ENCODE measurements around the gene GALNT1.

GALNT1 gene

DNA sequence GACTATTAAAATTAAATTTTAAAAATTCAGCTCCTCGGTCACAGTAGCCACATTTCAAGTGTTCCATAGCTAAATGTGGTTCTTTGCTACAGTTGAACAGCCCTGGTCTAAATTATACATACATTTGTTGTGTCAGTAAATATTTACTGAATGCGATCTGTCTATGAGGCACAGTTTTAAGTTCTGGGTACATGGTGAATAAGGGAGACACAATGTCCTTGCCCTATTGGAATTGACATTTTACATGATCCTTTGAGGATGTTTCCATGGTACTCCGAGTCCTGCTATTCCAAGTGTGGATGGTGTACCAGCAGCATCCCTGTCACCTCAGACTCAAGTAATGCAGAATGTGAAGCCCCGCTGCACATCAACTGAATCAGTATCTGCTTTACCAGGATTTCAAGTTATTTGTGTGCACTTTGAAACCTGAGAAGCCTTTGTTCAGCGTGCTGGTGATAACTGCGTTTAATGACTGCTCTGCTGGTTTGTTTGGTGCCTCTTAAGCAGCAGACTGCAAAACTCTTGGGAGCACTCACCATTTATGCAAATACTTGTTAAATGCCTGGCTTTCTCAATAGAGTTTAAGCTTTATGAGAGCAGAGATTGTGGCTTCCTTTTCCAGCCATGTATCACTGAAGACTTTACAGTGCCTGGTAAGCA lies 1.5 kb downstream of the GALNT1 start:
- no peak for DNase-seq

DNA sequence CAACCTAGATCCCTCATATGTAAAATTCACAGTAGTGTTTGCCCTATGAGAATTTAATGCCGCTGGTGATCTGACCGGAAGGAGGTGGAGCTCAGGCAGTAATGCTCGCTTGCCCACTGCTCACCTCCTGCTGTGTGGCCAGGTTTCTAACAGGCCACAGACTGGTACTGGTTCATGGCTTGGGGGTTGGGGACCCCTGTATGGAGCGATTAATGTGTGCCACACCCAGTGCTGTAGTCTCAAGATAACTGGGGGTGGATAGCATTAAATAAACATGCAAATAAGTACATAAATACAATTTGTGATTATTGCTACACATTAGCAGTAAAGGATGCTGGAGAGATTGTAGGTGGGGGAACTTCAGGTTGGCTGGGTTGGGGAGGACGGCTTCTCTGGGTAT lies 3.2 kb downstream of the GALNT1 start:
- DNase-seq, result no peak

DNA sequence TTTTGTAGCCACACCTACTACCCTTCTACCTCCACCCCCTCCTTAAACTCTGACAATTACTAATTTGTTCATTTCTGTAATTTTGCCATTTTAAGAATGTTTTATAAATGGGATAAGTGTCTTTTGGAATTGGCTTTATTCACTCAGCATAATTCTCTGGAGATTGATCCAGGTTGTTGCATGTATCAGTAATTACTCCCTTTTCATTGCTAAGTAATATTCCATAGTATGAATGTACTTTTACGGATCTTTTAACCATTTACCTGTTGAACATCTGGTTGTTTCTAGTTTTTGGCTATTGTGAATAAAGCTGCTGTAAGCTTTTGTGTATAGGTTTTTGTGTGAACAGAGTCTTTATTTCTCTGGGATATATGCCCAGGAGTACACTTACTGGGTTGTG lies 4.1 kb downstream of the GALNT1 start:
- DNase-seq, result no peak

DNA sequence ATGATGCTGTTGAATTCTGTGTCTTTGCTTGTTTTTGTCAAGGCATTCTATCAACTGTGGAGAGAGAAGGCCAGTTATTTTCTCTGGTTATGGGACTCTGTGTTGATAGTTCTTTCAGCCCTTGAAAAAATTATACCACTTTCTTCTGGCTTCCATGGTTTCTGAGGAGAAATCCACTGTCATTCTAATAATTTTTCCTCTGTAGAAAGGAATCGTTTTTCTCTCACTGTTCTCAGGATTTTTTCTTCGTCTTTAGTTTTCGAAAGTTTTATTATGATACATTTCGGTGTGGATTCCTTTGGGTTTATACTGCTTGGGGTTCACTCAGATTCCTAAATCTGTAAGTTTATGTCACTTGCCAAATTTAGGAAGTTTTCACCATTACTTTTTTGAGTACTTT lies 6.6 kb downstream of the GALNT1 start:
- no peak for DNase-seq

DNA sequence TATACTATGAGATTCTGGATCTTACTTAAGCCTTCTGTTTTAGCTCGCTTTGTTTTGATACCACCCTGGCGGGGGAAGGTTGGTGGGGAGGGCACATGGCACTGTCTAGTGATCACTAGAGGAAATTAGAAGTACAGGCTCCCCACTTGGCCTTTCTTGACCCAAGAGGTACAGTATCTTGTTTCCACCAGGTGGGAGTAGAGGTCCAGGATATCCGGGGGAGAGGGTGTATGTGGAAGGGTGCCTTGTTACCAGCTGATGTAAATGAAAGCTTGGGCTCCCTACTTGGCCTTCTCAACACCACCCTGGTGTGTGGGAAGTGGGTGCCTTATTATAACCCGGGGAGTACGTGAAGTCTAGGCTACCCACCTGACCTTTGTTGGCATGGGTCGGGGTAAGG lies 7.5 kb downstream of the GALNT1 start:
- DNase-seq, result peak; percentile 33 to 43

DNA sequence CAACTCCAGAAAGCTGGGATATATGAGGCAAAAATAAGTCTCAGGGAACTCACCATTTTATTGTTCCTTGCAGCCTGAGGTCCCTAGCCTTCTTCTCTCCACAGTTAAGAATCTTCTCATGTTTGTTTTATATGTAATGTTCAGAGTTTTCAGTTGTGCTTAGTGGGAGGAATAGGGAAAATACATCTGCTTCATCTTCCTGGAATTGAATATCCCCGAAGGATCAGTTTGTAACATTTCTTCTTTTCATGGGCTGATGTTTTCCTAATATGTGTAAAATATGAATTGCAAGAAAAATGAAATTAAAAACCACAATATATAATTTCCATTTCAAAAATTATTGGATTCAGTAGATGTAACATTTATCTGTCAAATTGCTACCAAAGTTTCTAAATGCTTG lies 8.0 kb downstream of the GALNT1 start:
- no peak for DNase-seq

DNA sequence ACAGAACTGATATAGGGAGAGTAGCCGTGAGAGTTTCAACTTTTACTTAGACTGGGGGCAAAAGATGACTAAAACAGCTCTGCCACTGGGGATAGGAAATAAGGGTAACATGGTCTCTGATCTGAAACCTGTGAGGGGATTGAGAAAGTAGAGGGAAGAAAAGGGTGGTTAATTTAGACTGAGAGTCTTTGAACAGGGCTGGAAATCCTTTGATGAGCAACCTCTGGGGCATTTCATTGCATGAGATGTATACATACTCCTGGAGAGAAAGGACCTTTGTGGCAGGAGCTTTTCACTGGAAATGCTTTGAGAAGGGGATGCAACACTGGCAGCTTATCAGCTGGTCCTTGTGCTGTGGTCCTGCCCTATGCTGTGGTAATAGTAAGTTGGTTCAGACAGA lies 9.4 kb downstream of the GALNT1 start:
- no peak for DNase-seq

DNA sequence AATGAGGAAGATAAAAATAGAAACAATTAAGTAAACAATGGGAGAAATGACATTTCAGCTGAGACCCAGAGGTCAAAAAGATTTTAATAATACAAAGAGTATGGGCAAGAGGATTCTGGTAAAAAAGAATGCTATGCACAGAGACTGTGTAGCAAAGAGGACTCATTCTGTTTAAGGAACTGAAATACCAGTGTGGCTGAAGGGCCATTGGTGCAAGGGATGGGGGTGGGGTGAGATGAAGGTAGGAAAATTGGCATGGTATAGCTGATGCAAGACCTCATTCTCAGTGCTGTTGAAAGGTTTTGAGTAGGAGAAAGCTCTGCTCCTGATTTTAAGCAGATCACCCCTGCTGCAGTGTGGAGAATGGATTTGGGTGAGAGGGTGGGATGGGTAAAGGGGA lies 10.8 kb downstream of the GALNT1 start:
- peak in 1 of 2 donors; percentile 24 for DNase-seq

DNA sequence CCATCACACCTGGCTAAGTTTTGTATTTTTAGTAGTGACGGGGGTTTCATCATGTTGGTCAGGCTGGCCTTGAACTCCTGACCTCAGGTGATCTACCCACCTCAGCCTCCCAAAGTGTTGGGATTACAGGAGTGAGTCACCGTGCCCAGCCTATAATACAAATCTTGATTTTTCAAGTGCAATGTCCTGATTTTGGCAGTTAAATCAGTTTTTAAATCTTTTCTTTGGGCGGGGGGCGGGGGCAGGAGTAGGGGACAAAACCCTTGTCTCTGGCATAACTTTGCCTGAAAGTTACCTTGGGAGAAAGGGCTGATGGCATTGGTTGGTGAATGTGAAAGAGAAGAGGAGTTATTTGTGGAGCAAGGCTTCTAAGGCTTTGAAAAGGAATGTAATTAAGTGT lies 12.3 kb downstream of the GALNT1 start:
- DNase-seq, result no peak

DNA sequence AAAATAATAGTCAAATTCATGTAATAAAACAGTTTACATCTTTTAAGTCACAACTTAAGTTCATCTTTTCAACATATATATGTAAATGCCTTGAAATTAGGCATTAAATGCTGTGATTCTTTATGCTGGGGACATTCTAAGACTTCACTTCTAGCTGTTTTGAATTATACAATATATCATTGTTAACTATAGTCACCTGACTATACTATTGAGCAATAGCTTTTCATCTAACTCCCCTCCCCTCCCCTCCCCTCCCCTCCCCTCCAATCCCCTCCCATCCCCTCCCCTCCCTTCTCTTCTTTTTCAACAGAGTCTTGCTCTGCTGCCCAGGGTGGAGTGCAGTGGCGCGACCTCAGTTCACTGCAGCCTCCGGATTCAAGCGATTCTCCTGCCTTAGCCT lies 16.2 kb downstream of the GALNT1 start:
- no peak for DNase-seq

DNA sequence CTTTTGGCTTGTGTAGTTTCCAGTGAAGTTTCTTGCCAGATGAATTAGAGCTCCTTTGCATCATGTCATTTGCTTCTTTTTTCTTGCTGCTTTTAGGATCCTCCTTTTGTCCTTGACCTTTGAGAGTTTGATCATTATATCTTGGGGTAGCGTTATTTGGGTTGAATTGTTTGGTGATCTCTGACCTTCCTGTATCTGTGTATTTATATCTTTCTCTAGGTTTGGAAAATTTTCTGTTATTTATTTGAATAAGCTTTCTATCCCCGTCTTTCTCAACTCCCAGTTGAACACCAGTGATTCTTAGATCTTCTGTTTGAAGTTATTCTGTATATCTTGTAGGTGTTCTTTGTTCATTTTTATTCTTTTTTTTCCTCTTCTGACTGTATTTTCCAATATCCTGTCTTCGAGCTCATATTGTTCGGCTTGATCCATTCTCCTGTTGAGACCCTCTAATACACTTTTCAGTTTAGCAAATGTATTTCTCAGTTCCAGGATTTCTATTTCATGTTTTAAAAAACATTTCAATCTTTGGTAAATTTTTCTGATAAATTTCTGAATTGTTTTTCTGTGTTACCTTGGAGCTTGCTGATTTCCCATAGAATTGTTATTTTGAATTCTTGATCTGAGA lies 20.8 kb downstream of the GALNT1 start:
- DNase-seq, result no peak

DNA sequence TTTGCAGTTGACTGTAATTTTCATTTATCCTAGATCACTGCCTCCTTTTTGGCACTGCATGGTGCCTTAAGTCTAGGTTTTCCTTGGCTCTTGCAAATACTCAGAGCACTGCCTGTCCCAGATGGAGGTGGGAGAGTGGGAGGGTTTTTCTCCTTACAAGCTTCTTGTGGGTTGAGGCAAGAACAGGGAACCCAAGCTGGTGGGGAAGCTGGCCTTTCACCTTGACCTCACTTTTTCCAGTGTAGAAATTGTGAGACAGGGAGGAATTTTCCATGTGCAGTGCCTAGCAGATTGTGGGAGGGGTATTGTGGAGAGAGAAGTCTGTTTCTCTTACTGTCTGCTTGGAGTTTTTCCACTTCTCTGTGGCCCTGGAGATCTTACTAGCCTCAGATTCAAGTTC lies 21.5 kb downstream of the GALNT1 start:
- DNase-seq, result no peak

DNA sequence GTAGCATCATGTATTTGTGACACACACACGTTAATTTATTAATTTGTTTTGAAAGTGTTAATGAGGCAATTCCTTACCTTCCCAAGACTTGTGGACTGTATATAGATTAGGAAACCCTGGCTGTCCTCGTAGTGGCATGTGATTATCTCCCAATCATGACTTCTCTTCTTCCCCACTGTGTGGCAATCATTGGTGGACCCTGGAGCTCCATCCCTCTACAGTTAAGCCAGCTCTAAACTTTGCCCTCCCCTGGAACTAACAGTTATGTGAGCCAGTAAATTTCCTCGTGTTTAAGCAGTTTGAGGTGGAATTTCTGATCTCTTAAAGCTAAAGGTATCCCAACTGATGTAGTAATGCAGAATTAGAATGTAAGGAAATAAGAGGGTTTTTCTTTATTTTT lies 22.0 kb downstream of the GALNT1 start:
- no peak for DNase-seq

DNA sequence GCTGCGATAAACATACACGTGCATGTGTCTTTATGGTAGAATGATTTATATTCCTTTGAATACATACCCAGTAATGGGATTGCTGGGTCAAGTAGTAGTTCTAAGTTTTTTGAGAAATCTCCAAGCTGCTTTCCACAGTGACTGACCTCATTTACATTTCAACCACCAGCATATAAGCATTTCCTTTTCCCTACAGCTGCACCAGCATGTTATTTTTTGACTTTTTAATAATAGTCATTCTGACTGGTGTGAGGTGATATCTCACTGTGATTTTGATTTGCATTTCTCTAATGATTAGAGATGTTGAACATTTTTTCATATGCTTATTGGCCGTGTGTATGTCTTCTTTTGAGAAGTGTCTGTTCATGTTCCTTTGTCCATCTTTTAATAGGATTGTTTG lies 22.8 kb downstream of the GALNT1 start:
- no peak for DNase-seq

DNA sequence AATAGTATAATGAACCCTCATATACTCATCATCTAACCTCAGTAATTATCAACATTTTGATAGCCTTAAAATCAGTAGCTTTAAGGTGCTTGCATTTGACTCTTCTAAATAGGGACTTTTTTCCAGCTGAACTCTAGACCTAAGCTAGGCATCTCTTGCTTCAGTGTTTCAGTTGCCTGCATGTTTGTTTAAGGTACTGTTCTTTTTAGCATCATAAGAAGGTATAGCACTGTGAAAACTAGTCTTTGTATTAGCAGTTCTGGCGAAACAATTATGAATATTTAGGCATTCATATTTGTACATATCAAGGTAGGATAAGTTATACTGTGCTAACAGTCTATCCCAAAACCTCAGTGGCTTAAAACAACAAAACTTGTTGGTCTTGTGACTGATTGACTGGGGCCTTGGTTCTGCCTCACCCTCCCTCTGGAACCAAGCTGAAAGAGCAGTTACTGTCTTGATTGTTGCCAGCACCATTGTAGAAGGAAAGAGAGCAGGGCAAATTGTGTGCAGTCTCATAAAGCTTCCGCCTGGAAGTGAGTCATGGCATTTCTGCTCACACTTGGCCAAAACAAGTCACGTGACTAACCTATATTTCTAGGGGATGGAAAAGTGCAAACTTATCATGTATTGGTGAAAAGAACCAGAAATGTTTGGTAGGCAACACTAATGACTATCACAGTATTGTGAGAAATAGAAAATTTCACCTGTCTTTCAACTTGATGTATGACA lies 24.3 kb downstream of the GALNT1 start:
- DNase-seq, result no peak

DNA sequence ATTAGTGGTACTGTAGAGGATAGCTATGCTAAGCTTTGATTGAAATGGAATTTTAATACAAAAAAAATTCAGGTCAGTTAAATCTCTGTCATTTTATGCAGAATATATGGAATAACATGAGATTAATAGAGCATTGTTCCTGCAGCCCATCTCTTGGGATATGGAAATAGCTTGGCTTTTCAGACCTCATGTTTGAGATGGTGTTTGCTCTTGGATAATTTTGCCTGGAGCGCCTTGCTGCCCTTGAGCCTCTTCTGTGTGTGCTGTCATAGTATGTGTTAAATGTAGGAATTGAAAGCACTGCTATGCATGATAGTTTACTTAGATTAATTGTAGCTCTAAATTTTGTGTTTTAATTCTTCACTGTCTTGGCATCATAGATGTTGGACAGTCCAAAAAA lies 27.7 kb downstream of the GALNT1 start:
- DNase-seq, result no peak

DNA sequence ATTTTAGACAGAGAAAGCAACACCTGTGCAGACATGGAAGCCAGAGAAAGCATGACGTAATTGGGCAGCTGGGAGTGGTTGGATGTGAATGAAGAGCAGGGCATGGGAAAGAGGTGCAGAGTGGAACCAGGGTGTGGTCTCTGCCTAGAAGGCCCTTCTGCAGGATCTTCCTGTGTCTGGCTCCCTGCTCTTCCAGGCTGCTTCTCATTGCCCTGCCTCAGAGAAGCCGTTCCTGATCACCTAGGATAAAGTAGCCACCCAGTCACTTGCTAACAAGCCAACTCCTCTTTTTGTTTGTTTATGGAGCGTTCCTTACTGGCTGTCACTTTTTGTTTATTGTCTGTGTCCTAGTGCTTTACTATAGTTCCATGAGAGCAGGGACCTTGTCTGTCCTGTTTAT lies 28.5 kb downstream of the GALNT1 start:
- no peak for DNase-seq

DNA sequence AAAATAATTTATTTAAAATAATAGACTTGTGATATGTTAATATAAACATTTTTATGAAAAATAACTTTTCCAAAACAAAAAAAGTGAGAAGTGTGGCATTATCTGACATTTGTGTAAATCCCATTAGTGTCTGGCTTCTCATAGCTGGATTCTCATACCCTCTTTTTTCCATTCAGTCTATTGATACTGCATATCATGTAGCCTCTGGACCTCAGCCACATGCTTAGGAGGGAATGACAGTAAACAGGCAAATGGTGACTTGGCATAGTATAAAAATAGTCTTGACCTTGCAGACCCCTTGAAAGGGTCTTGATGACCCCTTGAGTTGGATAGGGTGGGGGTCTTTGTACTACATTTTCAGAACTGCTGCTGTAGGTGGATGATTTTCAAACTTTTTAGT lies 29.2 kb downstream of the GALNT1 start:
- DNase-seq, result no peak

DNA sequence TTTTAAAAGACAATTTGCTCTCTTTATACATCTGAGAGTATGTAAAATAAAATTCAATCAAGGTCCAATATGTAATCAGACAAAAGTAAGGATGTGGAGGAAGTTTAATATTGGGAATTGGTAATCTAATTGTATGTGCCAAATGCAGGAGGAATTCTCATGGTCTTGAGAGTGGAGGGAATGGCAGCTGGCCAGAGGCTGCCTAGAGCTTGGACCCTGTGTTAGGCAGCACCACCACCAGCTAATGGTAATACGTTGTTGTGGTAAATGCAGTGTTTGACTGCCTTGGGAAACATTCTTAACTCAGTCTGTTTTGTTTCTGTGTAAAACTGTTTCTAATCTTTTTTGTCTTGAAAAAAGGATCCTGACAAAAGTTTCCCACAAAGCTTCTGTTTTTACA lies 30.0 kb downstream of the GALNT1 start:
- no peak for DNase-seq

DNA sequence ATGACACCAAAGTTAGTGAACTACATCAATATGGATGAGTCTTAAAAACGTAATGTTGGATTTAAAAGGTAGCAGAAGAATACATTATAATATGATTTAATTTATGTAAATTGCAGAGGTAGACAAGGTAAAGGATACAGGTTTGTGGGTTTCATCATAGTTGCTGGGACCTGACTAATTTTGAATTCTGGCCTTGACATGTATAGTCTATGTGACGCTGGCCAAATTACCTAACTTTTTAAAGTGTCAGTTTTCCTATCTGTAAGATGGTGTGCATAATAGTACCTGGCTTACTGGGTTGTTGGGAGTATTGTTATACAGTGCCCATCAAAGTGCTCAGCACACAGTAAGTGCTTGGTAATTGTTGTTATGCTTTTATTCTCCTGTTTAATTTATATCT lies 34.5 kb downstream of the GALNT1 start:
- DNase-seq, result no peak

DNA sequence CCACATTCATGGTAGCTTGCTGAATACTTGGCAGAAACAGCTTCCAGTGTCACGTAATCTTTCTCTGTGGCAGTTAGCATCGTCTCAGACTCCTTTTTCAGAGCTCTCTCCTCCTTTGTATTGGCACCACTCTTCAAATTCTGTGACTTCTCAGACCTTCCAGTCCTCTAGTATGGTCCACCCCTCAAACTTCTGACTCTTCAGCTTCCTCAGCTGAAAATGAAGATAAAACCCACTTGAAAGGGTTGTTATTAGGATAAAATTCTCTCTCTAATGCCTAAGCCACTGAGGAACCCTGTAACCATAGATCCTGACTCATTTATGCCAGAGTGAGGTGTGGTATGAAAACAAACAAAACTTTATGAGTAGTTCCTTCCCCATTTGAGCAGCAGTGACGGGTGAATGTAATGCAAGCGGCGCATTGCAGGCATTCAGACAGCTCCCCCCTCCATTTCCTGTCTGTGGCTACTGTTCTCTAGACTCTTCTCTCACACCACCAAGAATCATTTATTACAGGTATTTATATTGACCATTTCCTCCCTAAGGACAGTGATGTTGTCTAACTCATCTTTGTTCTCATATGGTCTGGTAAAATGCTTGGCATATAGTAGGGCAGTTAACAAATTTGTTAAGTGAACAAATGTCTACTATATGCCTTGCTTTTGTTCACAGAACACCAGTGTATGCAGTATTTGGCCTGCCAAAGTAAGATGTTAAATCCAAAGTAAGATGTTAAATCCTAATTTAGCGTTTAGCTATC lies 35.3 kb downstream of the GALNT1 start:
- DNase-seq, result peak; percentile 63 to 79

DNA sequence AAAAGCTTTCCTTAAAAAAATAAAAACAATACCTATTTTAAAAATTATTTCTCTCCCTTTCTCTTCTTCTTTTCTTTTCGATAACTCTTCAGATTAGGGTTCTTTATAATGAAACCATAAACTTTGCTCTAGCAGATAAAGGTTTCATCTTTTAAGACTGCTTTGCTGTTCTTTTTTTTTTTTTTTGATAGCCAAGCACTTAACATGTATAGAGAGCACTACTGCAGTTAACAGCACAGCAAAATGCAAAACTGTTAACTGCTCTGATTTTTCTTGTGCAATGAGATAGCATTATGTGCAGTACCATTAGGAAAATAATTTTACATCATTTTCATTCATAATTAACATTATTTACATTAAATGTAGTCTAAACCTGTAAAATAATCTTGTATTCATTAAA lies 36.3 kb downstream of the GALNT1 start:
- DNase-seq, result no peak

DNA sequence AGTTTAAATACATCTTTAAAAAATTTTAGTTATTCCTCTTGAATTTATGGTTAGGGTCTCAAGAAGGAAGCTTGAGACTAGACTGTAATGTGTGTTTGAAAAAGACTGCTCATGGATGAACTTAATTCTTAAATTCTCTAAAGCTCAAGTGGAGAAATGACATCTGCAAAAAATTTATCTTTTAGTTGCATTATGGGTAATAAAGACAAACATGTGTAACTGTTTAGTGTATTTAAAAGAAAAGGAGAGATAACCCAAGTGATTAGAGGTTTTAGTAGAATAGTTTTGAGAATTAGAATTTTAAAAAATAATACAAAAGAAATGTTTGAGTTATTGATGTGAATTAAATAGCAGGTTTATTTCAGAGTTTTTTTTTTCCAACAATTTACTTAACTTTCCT lies 36.7 kb downstream of the GALNT1 start:
- no peak for DNase-seq

DNA sequence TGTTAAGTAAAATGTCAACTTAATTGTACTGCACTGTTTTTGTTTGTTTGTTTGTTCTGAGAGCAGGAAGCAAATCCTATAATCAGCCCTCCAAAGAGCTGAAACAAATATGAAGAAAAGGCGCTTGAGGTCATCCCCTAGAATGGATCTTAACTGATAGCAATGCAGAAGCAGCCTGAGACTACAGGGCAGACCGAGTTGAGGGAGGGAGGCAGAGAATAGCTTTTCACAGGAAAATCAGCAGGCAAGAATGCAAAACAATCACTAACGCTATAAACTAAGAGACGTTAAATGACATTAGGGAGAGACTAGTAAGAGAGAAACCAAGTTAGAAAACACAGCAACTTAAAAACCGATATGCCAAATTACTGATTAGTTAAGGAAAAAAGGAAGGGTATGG lies 37.2 kb downstream of the GALNT1 start:
- DNase-seq, result no peak

All from CD4-positive, alpha-beta T cell treated with Interleukin-1 beta for 1 hour (primary cell).